SU-DHL-6 (cell line): ENCODE measurements around the gene SLX1A.

Source experiments
- H2AFZ ChIP-seq: fragments of 200-600 bp; sonication (generic); 2 replicates; pipeline ENCODE4 v1.6.1; 2014; ENCODE audit warnings: low read depth, mild to moderate bottlenecking, moderate library complexity, mixed read lengths, antibody characterized with exemption, low read length; ENCODE audit not compliant: severe bottlenecking
- H3F3A ChIP-seq: fragments of 200-600 bp; shearing (Covaris generic); 2 replicates; pipeline ENCODE4 v1.6.0; 2016; ENCODE audit warnings: antibody characterized with exemption, mild to moderate bottlenecking; ENCODE audit not compliant: insufficient read depth
- H3K27ac ChIP-seq: fragments of 200-600 bp; sonication (generic); 2 replicates; pipeline ENCODE4 v1.5.1; 2016; ENCODE audit warnings: low read depth, mild to moderate bottlenecking, low read length, moderate library complexity, mixed read lengths
- H3K27me3 ChIP-seq: fragments of 200-600 bp; sonication (generic), shearing (Covaris generic); 2 replicates; pipeline ENCODE4 v1.6.0; 2014; ENCODE audit warnings: mild to moderate bottlenecking, low read length
- H3K36me3 ChIP-seq: fragments of 200-600 bp; sonication (generic); 2 replicates; pipeline ENCODE4 v1.6.1; 2014; ENCODE audit warnings: mild to moderate bottlenecking, low read length, mixed read lengths
- H3K4me2 ChIP-seq: fragments of 300-600, 200-600 bp; shearing (Covaris generic), sonication (generic); 2 replicates; pipeline ENCODE4 v1.6.0; 2014; ENCODE audit warnings: low read length, low read depth, mild to moderate bottlenecking; ENCODE audit not compliant: poor library complexity, severe bottlenecking
- H3K4me3 ChIP-seq: fragments of 200-600 bp; sonication (generic); 2 replicates; pipeline ENCODE4 v1.5.1; 2014; ENCODE audit warnings: antibody characterized with exemption, low read length, mild to moderate bottlenecking, mixed read lengths; ENCODE audit not compliant: insufficient read depth, poor library complexity, severe bottlenecking
- H3K79me2 ChIP-seq: fragments of 200-600 bp; sonication (generic); 2 replicates; pipeline ENCODE4 v1.6.1; 2014; ENCODE audit warnings: mild to moderate bottlenecking, low read length, moderate library complexity; ENCODE audit not compliant: insufficient read depth
- H3K9ac ChIP-seq: fragments of 200-600 bp; sonication (generic); 2 replicates; pipeline ENCODE4 v1.7.0; 2014; ENCODE audit warnings: mild to moderate bottlenecking, low read length
- H3K9me2 ChIP-seq: fragments of 200-600 bp; sonication (generic); replicated peaks from 2 replicates; pipeline ENCODE4 v1.6.1; 2014; ENCODE audit warnings: low read length; ENCODE audit not compliant: insufficient read depth
- H3K9me3 ChIP-seq: fragments of 200-600 bp; sonication (generic); 2 replicates; pipeline ENCODE4 v1.6.1; 2014; ENCODE audit warnings: low read length, mixed read lengths; ENCODE audit not compliant: insufficient read depth
- H4K20me1 ChIP-seq: fragments of 200-600 bp; sonication (generic); 2 replicates; pipeline ENCODE4 v1.6.1; 2014; ENCODE audit warnings: low read depth, mild to moderate bottlenecking, antibody characterized with exemption, low read length, moderate library complexity, mixed read lengths
- EZH2phosphoT487 ChIP-seq: fragments of 200-600 bp; sonication (generic), shearing (Covaris generic); conservative IDR thresholded peaks from 2 replicates; pipeline ENCODE4 v1.6.1; 2018; ENCODE audit warnings: mild to moderate bottlenecking, antibody characterized with exemption, low read length, moderate library complexity, mixed read lengths
- TF ChIP-seq, protein P1 (sequence below): fragments of 200-600 bp; sonication (generic); IDR thresholded peaks from one replicate; pipeline ENCODE4 v1.5.1; 2017; ENCODE audit warnings: antibody characterized with exemption, mild to moderate bottlenecking, low read length, moderate library complexity; ENCODE audit not compliant: insufficient read depth, poor library complexity, severe bottlenecking

Gene SLX1A

DNA sequence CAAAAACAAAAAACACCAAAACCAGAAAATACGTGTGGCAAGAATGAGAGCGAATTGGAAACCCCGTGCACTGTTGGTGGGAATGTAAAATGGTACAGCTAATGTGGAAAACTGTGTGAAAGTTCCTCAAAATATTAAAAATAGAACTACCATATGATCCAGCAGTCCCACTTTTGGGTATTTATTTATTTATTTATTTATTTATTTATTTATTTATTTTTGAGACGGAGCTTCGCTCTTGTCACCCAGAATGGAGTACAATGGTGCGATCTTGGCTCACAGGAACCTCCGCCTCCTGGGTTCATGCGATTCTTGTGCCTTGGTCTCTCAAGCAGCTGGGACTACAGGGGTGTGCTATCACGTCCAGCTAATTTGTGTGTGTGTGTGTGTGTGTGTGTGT, 41.2 kb upstream of the SLX1A start:
- Histone ChIP-seq H3K27ac (no peak overlapping the region), H4K20me1 (no peaks in the 10 kb centered on the region), H3K36me3 (no peaks in the 10 kb centered on the region), H3K79me2 (no peaks in the 10 kb centered on the region), H3K27me3 (no peaks in the 10 kb centered on the region), H3K4me3 (no peak overlapping the region), H2AFZ (no peak overlapping the region), H3K9me2 (no peaks in the 10 kb centered on the region), H3K9ac (no peak overlapping the region), H3K9me3 (peaks cover 6% of the 10 kb centered on the region; the same call in 1 of the 2 replicates), H3F3A (peaks cover 4% of the 10 kb centered on the region; the same call in 1 of the 2 replicates), H3K4me2 (no peak overlapping the region)
- no peak for TF ChIP-seq EZH2phosphoT487
- TF ChIP-seq, protein P1, sequence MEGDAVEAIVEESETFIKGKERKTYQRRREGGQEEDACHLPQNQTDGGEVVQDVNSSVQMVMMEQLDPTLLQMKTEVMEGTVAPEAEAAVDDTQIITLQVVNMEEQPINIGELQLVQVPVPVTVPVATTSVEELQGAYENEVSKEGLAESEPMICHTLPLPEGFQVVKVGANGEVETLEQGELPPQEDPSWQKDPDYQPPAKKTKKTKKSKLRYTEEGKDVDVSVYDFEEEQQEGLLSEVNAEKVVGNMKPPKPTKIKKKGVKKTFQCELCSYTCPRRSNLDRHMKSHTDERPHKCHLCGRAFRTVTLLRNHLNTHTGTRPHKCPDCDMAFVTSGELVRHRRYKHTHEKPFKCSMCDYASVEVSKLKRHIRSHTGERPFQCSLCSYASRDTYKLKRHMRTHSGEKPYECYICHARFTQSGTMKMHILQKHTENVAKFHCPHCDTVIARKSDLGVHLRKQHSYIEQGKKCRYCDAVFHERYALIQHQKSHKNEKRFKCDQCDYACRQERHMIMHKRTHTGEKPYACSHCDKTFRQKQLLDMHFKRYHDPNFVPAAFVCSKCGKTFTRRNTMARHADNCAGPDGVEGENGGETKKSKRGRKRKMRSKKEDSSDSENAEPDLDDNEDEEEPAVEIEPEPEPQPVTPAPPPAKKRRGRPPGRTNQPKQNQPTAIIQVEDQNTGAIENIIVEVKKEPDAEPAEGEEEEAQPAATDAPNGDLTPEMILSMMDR: no peak

DNA sequence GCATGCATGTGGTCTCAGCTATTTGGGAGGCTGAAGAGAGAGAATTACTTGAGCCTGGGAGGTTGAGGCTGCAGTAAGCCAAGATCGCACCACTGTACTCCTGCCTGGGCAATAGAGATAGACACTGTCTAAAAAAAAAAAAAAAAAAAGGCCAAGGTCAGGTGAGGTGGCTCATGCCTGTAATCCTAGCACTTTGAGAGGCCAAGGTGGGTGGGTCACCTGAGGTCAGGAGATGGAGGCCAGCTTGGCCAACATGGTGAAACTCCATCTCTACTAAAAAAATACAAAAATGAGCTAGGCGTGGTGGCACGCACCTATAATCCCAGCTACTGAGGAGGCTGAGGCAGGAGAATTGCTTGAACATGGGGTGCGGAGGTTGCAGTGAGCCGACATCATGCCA, 38.5 kb upstream of the SLX1A start:
- H3K9me3 ChIP-seq: no peaks in the 10 kb centered on the region
- no peak overlapping the region for H3K4me3 ChIP-seq
- H3K9me2 ChIP-seq: no peaks in the 10 kb centered on the region
- H3K9ac ChIP-seq: no peak overlapping the region
- H3K79me2 ChIP-seq: no peaks in the 10 kb centered on the region
- TF ChIP-seq, protein P1: no peak
- TF ChIP-seq EZH2phosphoT487: no peak
- H3K4me2 ChIP-seq: no peak overlapping the region
- no peaks in the 10 kb centered on the region for H3K27me3 ChIP-seq
- peaks cover 4% of the 10 kb centered on the region; the same call in 1 of the 2 replicates for H3F3A ChIP-seq
- no peak overlapping the region for H2AFZ ChIP-seq
- no peaks in the 10 kb centered on the region for H3K36me3 ChIP-seq
- no peaks in the 10 kb centered on the region for H4K20me1 ChIP-seq
- H3K27ac ChIP-seq: no peak overlapping the region

DNA sequence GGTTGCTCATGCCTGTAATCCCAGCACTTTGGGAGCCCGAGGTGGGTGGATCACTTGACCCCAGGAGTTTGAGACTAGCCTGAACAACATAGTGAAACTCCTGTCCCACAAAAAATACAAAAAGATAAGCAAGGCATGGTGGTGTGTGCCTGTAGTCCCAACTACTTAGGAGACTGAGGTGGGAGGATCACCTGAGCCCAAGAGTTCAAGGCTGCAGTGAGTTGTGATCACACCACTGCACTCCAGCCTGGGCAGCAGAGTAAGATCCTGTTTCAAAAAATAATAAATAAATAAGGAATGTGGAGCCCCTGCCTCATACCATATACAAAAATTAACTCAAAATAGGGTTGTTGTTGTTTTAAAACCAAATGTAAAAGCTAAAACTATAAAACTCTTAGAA, 36.5 kb upstream of the SLX1A start:
- Histone ChIP-seq H3K36me3 (no peaks in the 10 kb centered on the region), H3K4me2 (no peak overlapping the region), H2AFZ (no peak overlapping the region), H3K79me2 (no peaks in the 10 kb centered on the region), H3K9ac (no peak overlapping the region), H4K20me1 (no peaks in the 10 kb centered on the region), H3K27me3 (no peaks in the 10 kb centered on the region), H3K9me2 (no peaks in the 10 kb centered on the region), H3F3A (peaks cover 4% of the 10 kb centered on the region; the same call in 1 of the 2 replicates), H3K9me3 (no peaks in the 10 kb centered on the region), H3K4me3 (no peak overlapping the region), H3K27ac (no peak overlapping the region)
- no peak for TF ChIP-seq EZH2phosphoT487
- TF ChIP-seq, protein P1: no peak
